ENCODE results near the gene SYNJ1.
"Not testable (repeated sequence)": the region's sequence is repeated elsewhere in the genome, so short reads cannot be mapped to it uniquely, and the experiment has no call there.

Gene SYNJ1

DNA sequence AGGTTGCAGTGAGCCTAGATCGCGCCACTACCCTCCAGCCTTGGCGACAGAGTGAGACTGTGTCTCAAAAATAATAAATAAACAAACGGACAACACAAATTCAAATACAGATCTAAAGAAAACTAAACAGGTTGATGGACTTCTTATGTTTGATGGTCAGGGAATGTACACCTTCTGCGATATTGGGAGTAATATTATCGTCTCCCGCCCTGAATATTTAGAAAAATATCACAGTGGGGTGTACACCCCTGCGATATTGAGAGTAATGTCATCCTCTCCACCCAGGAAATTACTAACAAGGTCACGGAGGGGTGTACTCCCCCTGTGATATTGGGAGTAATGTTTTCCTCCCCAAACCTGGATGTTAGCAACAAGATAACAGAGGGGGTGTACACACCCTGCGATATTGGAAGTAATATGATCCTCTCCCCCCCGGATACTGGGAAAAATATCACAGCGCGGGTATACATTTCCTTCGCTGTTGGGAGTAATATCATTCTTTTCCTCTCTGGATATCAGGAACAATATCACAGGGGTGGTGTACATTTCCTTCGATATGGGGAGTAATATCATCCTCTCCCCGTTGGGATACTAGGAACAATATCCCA, 114.3 kb downstream of the SYNJ1 start:
- no peak for DNase-seq (ENCODE audit: low read depth, low spot score)

DNA sequence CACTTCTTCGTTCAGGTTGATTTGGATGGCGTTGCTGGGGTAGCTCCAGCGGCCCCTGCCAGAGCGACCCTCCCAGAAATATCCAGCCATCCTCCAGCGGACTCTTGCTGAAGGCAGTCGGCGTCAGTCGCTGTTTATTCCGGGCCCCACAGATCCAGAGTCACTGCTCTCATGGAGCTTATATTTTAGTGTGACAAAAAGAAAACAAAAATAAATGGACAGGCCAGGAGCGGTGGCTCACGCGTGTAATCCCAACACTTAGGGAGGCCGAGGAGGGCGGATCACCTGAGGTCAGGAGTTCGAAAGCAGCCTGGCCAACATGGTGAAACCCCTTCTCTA, 114.8 kb downstream of the SYNJ1 start:
- DNase-seq (ENCODE audit: low read depth, low spot score), result no peak

DNA sequence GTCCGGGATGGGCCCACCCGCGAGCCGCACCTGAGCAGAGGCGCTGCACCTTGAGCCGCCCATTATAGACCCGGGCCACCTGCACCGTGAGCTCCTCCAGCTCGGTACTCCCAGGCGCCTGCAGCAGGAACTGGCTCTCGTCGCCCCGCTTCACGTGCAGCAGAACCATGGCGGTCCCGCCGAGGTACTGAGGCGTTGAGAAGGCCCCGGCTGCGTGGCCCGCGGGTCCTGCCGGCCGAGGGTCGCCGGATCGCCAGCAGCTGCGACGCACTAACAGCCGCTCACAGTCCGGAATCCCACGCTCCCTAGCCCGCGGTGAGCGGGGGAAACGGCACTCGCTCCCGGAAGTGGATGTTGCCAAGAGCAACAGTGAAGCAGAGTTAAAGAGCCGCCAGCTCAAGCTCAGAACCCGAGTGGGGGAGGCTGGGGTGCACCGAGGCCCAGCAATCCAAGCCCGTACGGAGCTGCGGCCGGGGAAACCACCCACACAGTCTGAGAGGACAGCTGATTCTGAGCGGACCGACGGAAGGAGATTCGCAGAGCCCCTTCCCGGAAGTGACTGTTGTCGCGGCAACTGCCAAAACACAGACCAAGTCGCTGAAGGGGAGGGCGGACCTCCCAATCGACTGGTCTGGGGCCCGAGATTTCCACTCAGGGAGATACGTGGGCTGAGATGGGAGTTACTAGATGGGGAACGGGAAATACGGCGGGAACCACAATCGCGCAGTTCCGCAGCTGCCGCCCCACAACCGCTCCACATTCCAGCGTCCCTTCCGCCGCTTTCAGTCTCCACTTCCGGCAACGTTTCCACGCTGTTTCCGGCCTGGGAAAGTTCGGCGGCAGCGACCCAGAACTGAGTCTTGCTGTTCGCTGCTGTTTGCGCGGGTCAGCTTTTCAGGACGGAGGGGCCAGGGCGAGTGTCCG, 115.5 kb downstream of the SYNJ1 start, which contains the start of gene CFAP298:
TSS of gene CFAP298 (minus strand) at position 303 of the 924 bp plus-strand sequence. CDS start at position 169, 134 bp downstream.
- peak; percentile 78 for DNase-seq (ENCODE audit: low read depth, low spot score)

DNA sequence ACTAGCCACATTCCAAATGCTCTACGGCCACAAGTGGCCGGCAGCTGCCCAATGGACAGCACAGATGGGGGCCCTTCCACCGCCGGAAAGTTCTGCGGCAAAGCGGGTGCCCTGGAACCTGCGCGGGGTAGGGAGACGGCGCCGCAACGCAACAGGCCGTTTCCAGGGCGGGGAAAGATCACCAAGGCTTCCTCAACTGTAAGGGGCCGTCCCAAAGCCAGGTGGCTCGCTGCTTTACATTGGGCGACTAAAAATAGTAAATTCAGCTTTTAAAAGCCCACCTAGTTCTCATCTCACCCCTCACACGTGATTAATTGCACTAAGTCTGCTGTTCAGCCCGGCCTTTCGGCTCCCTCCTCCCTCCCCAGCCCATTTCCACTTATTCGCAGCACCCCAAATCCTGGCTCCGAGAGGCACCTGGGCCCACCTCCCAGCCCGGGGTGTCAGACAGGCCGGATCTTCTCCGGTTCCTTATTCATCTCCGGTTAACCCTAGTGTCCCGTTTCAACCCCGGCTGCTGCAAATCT, 116.3 kb downstream of the SYNJ1 start:
- no peak for DNase-seq (ENCODE audit: low read depth, low spot score)

DNA sequence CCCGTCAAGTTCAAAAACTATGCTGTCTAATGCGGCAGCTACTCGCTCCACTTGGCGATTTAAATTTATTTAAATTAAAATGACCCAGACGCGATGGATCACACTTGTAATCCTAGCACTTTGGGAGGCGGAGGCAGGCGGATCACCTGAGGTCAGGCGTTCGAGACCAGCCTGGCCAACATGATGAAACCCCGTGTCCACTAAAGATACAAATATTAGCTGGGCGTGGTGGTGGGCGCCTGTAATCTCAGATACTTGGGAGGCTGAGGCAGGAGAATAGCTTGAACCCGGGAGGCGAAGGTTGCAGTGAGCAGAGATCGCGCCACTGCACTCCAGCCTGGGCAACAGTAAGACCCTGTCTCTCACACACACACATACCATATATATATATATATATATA, 116.9 kb downstream of the SYNJ1 start:
- not testable (repeated sequence) for DNase-seq (ENCODE audit: low read depth, low spot score)

DNA sequence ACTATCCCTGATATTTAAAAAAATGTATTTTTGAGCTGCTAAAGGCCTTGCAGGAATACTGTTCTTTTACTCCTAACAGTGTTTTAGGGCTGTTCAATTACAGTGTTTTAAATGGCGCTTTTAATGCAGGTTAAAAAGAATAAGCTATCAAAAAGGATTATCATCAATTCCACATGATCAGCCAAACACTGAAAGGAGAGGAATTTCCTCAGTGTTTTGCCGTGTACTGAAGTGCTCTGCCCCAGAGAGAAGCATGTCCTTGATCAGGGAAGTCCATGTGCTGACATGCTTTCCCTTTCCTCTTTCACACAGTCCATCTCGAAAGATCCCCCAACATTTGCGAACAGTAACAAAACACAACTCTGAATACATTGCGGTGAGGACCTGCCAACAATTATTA, 119.0 kb downstream of the SYNJ1 start:
- no peak for DNase-seq (ENCODE audit: low read depth, low spot score)

DNA sequence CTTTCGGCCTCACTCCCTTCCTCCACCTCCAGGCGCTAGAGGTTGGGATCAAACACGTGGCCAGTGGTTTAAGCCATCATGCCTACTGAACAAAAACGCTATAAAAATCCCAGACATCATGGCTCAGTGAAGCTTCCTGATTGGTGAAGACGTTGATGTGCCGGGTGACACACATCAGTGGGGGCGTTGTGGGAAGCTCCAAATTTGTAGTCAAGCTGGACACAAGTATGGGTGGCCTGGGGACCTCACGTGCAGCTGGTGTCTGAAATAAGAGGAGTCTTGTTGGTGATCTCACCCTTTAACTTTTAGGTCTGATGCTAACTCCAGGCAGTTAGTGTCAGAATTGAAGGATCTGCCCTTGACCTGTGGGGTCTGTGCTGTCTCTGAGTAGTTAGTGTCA, 122.3 kb downstream of the SYNJ1 start:
- no peak for DNase-seq (ENCODE audit: low read depth, low spot score)

DNA sequence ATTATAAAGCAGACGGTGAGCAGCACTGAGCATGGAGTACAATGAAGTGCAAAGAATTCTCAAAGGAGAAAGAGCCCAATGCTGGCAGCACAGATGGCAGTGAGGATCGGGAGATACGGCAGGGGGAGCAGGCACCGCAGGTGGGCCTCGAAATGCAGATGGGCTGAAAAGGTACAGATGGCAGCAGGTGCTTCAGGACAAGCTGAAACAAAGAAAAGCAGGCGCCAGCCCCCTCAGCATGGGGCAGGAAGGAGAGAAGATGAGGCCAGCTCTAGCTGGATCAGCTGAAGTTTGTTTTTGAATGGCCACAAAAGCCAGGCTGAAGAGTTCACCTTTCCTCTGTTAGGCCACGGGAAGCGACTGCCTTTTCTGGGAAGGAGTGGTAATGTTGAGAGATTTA, 123.3 kb downstream of the SYNJ1 start:
- DNase-seq (ENCODE audit: low read depth, low spot score), result no peak

DNA sequence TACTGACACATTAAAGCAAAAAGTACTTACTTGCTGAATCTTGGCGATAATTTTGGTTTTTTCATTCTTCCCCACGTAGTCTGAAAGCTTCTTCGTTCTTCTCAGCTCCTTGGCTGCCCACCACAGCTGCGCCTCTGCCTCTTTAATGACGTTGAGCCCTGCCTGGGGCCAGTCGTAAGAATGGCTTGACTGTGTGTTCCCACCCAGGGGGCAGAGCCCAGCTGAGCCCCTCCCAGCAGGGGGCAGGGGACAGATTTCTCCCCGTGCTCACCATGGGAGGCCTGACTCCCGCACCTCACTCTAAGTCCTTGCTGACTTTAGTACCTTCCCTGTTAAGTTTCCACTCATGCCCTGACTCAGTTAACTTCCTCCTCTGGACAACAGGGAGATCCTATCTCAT, 124.7 kb downstream of the SYNJ1 start:
- DNase-seq (ENCODE audit: low read depth, low spot score), result no peak

DNA sequence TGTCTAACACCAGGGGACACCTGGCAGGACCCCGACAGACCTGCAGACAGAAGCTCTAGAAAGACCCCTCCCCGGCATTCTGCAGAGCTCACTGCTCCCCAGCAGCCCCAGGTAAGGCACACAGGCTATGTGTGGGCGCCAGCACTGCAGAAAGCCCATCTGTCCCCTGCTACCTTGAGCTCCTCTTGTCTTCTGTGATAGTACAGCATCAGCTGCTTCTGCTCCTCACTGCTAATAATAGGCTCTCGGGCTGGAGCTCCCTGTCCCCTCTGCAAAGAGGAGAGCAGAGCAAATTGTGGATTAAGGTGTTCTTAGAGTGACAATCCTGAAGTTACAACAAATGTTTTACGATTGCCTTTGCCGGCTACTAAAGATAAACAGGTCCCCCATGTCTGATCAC, 125.7 kb downstream of the SYNJ1 start:
- no peak for DNase-seq (ENCODE audit: low read depth, low spot score)

DNA sequence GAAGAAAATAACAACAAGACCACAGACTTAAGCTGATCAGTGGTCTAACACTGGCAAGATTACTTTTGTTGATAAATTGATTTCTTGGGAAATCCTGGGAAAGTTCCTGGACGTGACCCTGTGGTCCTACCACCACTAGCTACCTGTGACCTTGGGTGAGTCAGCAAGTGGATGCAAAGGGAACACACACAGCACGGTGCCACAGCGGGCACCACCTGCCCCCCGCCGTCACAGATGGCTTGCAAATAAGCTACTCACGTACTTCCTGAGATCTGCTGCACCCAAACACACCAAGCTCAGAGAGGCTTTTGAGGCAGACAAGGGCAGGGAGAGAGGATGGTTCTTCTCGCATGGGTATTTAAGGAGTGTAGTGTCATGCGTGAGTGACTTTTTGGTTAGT, 128.3 kb downstream of the SYNJ1 start:
- no peak for DNase-seq (ENCODE audit: low read depth, low spot score)

DNA sequence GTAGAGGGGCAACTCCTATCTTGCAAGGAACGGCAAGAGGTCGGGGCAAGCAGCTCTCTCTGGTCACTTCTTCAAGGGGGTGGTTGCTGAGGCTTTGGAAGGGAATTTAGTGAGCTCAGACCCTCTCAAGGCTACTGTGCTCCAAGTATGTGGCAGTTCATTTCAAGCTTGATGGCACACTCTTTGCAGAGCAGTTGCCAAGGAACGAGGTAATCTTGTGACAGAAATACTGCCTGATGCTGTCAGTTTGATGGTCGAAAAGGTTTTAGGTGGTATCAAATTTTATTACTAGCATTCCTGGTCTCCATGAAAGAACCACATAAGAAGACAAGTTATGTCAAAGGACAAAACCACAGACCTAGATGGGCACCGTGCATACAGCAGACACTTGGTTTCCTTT, 128.7 kb downstream of the SYNJ1 start:
- no peak for DNase-seq (ENCODE audit: low read depth, low spot score)

DNA sequence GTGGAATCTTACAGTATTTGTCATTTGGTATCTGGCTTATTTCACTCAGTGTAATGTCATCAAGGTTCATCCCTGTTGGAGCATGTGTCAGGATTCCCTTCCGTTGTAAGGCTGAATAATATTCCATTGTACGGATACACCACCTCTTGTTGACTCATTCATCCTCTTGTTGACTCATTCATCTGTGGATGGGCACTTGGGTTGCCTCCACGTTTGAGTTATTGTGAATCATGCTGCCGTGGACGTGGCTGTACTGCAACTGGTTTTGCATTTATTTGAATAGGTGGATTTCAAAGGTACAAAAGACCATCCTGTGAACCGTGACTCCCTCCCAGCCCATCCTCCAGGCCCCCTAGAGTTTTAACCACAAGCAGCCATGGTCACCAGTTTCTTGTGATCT, 130.6 kb downstream of the SYNJ1 start:
- DNase-seq (ENCODE audit: low read depth, low spot score), result no peak

DNA sequence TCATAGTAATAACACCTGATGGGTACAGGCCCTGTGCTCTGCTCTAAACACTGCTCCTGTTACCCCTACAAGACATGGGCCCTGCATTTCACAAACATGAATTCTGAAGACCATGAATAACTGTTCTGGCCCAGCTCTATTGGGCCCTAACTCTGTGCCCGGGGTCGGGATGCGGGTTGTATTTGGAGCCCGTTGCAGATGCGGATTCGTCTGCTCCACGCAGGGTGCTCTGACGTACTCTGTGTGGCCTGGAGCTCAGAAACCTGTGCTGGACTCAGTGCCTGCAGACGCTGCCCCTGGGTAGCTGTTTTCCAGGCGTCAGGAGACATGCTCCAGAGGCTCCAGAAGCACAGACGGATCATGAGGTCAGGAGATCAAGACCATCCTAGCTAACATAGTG, 132.4 kb downstream of the SYNJ1 start:
- no peak for DNase-seq (ENCODE audit: low read depth, low spot score)

DNA sequence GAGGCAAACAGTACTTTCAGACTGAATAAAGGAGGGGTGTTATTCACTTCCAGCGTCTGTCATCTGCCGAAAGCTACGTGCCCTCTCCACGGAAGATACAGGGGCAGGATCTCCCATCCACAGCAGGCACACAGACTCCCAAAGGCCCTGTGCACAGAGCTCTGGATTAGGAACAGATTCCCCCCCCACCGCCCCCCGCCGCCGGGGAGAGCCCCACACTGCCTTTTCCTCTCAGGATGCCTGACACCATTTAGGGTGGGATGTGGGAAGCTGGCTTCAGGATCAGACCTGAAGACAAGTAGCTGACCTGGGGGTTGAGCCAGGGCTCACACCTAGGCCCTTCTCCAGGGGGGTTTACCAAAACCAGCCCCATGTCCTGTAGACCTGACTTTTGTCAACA, 134.1 kb downstream of the SYNJ1 start:
- DNase-seq (ENCODE audit: low read depth, low spot score), result no peak

DNA sequence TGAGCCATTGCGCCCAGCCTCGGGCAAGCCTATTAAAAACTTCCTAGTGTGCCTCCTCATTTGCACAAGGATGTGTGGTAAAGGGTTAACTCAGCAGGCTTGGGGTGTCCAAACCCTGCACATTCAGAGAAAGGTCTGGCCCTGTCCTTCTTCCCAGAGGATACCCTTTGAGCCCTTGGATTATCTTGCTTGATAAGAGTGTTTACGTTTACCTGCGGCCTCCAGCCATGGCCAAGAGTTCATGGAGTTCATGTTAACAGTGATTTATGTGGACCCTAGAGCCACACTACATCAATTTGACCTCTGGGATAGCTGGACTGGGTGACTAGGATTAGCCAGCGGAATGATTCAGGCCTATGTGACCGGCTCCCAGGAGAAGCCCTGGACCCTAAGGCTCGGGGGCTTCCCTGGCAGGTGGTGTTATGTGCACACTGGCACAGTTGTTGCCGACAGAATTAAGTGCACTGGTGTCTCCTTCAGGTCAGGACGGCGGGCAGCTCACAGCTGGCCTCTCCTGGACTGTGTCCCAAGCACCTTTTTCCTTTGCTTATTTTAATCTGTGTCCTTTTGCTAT, 134.8 kb downstream of the SYNJ1 start:
- DNase-seq (ENCODE audit: low read depth, low spot score), result no peak

DNA sequence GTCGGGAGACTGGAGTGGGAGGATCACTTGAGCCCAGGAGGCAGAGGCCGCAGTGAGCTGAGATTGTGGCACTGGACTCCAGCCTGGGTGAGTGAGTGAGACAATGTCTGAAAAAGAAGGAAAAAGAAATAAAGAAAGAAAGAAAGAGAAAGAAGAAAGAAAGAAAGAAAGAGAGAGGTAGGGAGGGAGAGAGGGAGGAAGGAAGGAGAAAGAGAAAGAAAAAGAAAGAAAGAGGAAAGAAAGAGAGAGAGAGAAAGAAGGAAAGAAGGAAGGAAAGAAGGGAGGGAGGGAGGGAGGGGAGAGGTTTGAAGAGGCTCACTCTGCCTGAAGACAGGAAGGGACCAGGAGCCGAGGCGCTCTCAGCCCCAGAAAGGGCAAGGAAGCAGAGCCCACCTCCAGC, 137.7 kb downstream of the SYNJ1 start:
- DNase-seq (ENCODE audit: low read depth, low spot score), result no peak

DNA sequence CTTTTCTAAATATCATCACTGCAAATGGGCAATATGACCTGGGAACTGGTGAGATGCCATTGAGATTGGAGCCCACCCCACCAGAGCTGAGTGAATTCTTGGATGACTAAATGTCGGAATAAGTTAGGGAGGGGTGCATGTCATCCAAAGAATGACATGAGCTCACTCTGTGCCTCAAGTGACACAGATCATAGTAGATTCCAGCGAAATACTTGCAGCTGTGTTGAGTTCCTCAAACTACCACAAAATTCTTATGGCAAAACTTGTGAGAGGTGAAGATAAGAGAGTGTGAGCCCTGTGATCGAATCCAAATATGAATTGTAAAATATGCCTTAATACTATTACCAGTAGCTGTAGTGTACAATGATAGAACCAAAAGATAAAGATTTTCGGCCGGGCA, 140.2 kb downstream of the SYNJ1 start:
- no peak for DNase-seq (ENCODE audit: low read depth, low spot score)

DNA sequence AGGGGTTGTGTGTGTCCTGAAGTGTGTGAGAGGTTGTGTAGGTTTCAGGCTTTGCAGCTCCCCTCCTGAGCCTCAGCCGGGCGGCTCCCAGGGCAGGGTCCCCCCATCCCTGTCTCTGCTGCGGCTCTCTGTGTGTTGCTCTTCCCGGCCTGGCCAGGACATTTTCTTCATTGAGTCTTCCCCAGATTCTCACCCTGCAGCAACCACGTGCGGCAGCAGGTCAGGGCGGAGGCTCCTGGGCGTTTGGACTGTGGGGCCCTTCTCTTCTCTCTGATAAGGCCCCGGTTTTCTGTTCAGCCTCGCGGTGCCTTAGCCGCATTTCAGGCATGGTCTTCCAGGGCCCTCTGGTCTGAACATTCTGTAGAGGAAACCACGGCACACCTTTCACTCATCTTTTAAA, 140.7 kb downstream of the SYNJ1 start:
- no peak for DNase-seq (ENCODE audit: low read depth, low spot score)

DNA sequence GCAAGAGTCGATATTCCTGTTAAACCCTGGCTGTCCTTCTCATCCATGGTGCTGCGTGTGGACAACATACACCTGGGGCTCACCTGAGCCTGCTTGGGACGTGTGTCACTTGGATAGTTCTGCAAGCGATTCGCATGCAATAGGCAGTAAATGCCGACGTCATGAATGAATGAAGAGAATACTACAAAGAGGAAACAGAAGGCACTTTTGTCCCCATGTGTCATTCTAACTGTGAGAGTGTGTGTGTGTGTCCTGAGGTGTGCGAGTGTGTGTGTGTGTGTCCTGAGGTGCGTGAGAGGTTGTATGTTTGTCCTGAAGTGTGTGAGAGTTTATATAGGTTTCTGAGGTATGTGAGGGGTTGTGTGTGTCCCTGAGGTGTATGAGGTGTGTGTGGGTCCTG, 141.8 kb downstream of the SYNJ1 start:
- no peak for DNase-seq (ENCODE audit: low read depth, low spot score)

DNA sequence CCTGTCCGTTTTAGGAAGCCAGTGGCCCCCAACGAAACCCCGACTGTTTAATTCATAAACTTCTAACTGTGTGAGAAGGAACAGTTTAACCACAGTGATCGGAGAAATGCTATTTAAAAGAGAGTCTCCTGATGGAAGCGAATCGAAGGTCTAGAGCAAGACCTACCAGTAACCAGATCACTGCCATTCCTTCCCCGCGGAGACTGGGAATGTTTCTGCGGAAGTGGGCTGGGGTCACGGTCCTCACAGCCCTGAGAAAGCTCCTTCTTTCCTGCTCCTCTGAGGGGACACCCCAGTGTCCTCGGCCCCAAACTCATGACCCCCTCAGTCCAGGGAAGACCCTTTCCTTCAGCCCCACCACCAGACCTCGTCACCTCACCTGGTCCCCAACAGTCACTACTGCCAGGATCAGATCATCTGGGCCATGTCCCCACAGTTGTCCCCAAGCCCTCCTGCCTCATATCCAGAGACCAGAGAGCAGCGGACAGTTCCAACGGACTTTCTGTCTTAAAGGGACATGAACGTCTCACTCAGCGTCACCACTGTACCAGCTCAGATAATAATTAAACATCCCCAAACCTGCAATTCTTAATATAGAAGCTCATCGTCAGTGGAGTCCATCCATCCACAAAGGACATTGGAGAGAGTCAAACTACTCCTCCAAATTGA, 142.6 kb downstream of the SYNJ1 start, which contains the start of gene TCP10L:
TSS of gene TCP10L (minus strand) at position 482 of the 669 bp plus-strand sequence. CDS start 1,219 bp downstream, outside the sequence.
- no peak for DNase-seq (ENCODE audit: low read depth, low spot score)

DNA sequence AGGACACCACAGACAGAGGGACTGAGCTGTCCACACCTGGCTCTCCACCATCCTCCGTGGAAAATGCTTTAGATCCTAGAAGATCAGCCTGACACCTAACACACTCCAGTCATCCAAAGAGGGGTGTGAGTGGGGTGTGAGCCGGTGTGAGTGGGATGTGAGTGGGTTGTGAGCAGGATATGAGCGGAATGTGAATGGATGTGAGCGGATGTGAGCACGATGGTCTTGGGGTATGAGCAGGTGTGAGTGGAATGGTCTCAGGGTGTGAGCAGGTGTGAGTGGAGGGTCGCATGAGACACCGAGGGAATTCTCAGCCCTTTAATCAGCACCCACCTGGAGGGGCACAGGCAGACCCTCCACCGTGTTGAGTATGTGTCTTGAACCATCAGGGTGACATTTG, 143.3 kb downstream of the SYNJ1 start:
- DNase-seq (ENCODE audit: low read depth, low spot score), result no peak

Measured in smooth muscle cell of the brain vasculature (primary cell).